Heart right ventricle (tissue), 16 donors: Measurements from ENCODE around the gene ZRANB2. TPM values are rescaled to one million over a fixed set of nuclear protein-coding genes. Genes with fewer than 3 reads are reported as not detected.

Experiments used
- ATAC-seq, 8 donors: fragments of 200-7000 bp; cut with Tn5 transposase; one replicate each; pipeline ENCODE4 v1.9.1; 2020; ENCODE audit warnings: mild to moderate bottlenecking in 8 of 8, moderate library complexity in 8 of 8, moderate number of reproducible peaks in 1 of 8
- DNase-seq, 2 donors: peaks; one replicate each; pipeline ENCODE4 v3.0.0-alpha.2; 2020
- H3K27ac ChIP-seq, 10 donors: fragments of 200-600 bp; sonication (generic) in 2 of 10; one replicate each; pipeline versions ENCODE4 v1.5.0 to v1.8.0; 2020 to 2022; ENCODE audit warnings: mild to moderate bottlenecking in 3 of 10
- H3K27me3 ChIP-seq, 7 donors: fragments of 200-600 bp; one replicate each; pipeline ENCODE4 v1.8.0; 2021 to 2022; ENCODE audit warnings: mild to moderate bottlenecking in 2 of 7
- H3K36me3 ChIP-seq, 9 donors: fragments of 200-600 bp; sonication (generic) in 1 of 9; one replicate each; pipeline versions ENCODE4 v1.5.0 to v1.8.0; 2020 to 2022; ENCODE audit warnings: mild to moderate bottlenecking in 2 of 9
- H3K4me1 ChIP-seq, 9 donors: fragments of 200-600 bp; sonication (generic) in 1 of 9; one replicate each; pipeline versions ENCODE4 v1.5.0 to v1.8.0; 2020 to 2022; ENCODE audit warnings: mild to moderate bottlenecking in 4 of 9
- H3K4me3 ChIP-seq, 10 donors: fragments of 200-600 bp; sonication (generic) in 2 of 10; one replicate each; pipeline versions ENCODE4 v1.5.0 to v1.8.0; 2020 to 2022; ENCODE audit warnings: mild to moderate bottlenecking in 7 of 10, moderate library complexity in 2 of 10
- H3K9me3 ChIP-seq, 11 donors: fragments of 200-600 bp in 10 of 11; sonication (generic) in 2 of 11; one replicate each; pipeline versions ENCODE4 v1.5.0 to v1.8.0; 2013 to 2022; ENCODE audit warnings: mild to moderate bottlenecking in 2 of 11, control low read depth in 1 of 11, moderate library complexity in 1 of 11
- WGBS, 2 donors: extraction: QIAGEN DNeasy Blood & Tissue Kit; methylation state at CpG; one replicate each; pipeline ENCODE4 v1.1.7; 2013; ENCODE audit warnings: inconsistent platforms in 1 of 2; 5-methylcytosine and 5-hydroxymethylcytosine counted together
- intact Hi-C, 10 donors: fragments of 100-400 bp; cut with DNase I; formaldehyde crosslinking; loops; one replicate each; pipeline versions ENCODE4 v1.11.1 to v1.14.2; 2022
- polyA plus RNA-seq, 2 donors: library from polyadenylated mRNA; stranded (reverse); fragments of 200-250 nt; gene quantifications; one replicate each; pipeline ENCODE4 v1.2.3, GENCODE V29; 2013
- total RNA-seq, 10 donors: library from RNA; stranded (reverse); fragmentation: NEBNext Ultra II Directional in 3 of 10; extraction: Animal tissue kit (Norgen Biotek cat#: 25700) in 3 of 10; gene quantifications; one replicate each; pipeline versions ENCODE4 v1.2.1 to v1.2.4, GENCODE V29; 2021 to 2023
- TF ChIP-seq, protein P1 (sequence below), 9 donors: fragments of 200-600 bp; sonication (generic) in 2 of 9; IDR thresholded peaks; one replicate each; pipeline versions ENCODE4 v1.5.0 to v1.8.0; 2021 to 2022; ENCODE audit warnings: antibody characterized with exemption in 9 of 9, mild to moderate bottlenecking in 5 of 9, moderate library complexity in 1 of 9
- donor health status: Arrhythmogenic right ventricular cardiomyopathy.
- donor health status: ischemic (EF 13 %, LVEDD 7.1; RV severe dilation, severe dysfunction).
- donor health status: healthy with polysubstance abuse.
- donor health status: DM: no; HTN: yes; CAD: no.
- donor health status: DM: no; HTN: no; CAD: no.
- donor health status: ischemic (EF 25% LVEDD 6.9; RV normal size, moderate dysfunction).
- donor health status: ischemic (EF 25% LVEDD 5.7; RV mildly dilated, moderate dysfunction).
- donor health status: healthy.
- donor health status: DM: yes; HTN: yes; CAD: no.
- donor health status: Ischemic cardiomyopathy.
- donor health status: ischemic (EF 35%, LVEDD 5.7; RV mildly dilated, moderate dysfunction).
- donor health status: nonischemic (EF 11% LVEDD 7.7; RV severe dilation, severe dysfunction).
- donor health status: DM: yes; HTN: yes; CAD: no.
- donor health status: PGD.
- donor health status: ischemic (EF 29% LVEDD 5.4; RV normal size, mild dysfunction).
- donor health status: nonischemic (EF 23%, LVEDD 6.1; RV moderate dilation, normal function).

The ZRANB2 gene
- total and polyA plus RNA-seq, 12 donors = 26.5 to 55.5 (median 48.4) TPM

DNA sequence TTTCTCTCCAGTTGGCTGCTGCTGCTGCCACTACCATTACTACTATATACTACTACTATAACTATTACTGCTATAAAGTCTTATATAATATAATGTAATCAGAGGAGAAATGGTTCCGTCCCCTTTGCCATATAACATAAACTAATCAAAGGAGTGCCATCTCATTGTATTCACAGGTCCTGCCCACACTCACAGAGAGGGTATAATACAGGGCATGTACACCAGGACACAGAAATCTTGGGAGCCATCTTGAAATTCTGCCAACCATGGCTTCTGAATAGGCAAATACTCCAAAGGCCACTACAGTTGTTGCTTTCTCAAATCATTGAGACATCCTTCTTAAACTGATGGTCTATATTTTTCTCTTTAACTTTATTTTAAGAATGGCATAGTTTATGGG is 6.9 kb upstream of the ZRANB2 start:
- Histone ChIP-seq H3K9me3 (no peaks in the 10 kb centered on the region), H3K4me3 (no peak overlapping the region), H3K27me3 (peaks cover 0 to 9% (median 0%) of the 10 kb centered on the region in 7 donors), H3K27ac (no peak overlapping the region), H3K4me1 (peaks cover 0 to 4% (median 0%) of the 10 kb centered on the region in 9 donors), H3K36me3 (no peaks in the 10 kb centered on the region)
- DNase-seq = no peak
- WGBS, 2 donors = 90 to 92% methylated on average over 1 of the region's 1 CpG
- intact Hi-C loops = loop anchor here in 1 of 10 donors (10.0 kb wide), 1 partner anchor 437 kb away; no protein-coding TSS in a partner anchor
- TF ChIP-seq, protein P1, sequence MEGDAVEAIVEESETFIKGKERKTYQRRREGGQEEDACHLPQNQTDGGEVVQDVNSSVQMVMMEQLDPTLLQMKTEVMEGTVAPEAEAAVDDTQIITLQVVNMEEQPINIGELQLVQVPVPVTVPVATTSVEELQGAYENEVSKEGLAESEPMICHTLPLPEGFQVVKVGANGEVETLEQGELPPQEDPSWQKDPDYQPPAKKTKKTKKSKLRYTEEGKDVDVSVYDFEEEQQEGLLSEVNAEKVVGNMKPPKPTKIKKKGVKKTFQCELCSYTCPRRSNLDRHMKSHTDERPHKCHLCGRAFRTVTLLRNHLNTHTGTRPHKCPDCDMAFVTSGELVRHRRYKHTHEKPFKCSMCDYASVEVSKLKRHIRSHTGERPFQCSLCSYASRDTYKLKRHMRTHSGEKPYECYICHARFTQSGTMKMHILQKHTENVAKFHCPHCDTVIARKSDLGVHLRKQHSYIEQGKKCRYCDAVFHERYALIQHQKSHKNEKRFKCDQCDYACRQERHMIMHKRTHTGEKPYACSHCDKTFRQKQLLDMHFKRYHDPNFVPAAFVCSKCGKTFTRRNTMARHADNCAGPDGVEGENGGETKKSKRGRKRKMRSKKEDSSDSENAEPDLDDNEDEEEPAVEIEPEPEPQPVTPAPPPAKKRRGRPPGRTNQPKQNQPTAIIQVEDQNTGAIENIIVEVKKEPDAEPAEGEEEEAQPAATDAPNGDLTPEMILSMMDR (IDR thresholded peaks at IDR 0.05) = no peak
- ATAC-seq = no peak

DNA sequence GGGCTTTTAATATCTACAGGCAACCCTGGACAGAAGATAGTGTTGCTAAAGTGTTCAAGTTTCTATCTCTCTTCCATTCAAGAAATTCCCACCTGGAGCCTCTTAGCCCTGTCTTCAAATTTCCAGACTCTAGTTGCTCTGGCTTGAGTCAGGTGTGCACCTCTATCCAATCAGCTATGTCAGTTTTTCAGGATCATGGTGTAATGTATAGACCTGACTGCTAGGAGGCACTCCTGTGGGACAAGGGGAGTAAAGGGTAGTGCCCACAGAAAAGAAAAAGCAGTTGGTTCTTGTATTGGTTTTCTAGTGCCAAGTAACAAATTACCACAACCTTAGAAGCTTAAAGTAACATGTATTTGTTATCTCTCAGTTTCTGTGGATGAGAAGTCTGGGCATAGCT is 6.2 kb upstream of the ZRANB2 start:
- Histone ChIP-seq H3K4me3 (no peak overlapping the region), H3K27me3 (peaks cover 0 to 9% (median 3%) of the 10 kb centered on the region in 7 donors), H3K36me3 (no peaks in the 10 kb centered on the region), H3K27ac (no peak overlapping the region), H3K9me3 (no peaks in the 10 kb centered on the region), H3K4me1 (peaks cover 0 to 4% (median 0%) of the 10 kb centered on the region in 9 donors)
- ATAC-seq (no peak), DNase-seq (no peak)
- intact Hi-C loops = loop anchor here in 1 of 10 donors (10.0 kb wide), 1 partner anchor 438 kb away; no protein-coding TSS in a partner anchor
- TF ChIP-seq, protein P1 (IDR thresholded peaks at IDR 0.05) = no peak

DNA sequence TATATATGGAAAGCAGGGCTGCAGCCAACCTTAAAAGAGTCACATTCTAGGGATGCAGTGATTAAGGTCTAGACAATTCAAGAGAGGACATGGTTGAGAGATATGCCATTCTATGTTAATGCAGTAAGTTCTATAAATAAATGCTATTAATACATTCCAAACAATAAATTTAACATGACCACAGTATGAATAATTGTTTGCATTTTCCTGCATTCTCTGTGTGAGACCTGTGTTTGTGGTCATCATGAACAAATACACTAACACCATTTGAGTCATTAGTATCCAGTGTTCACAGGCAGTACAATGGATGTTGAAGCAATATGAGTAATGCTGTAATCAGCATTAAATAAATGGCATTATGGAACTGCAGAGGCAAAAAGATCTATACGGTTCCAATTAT is 5.5 kb upstream of the ZRANB2 start:
- H3K27me3 ChIP-seq = peaks cover 0 to 9% (median 3%) of the 10 kb centered on the region in 7 donors
- peaks cover 0 to 5% (median 0%) of the 10 kb centered on the region in 9 donors for H3K4me1 ChIP-seq
- H3K9me3 ChIP-seq = no peaks in the 10 kb centered on the region
- H3K27ac ChIP-seq = no peak overlapping the region
- no peak for DNase-seq
- no peak overlapping the region for H3K4me3 ChIP-seq
- WGBS, 2 donors = 83 to 93% methylated on average over 1 of the region's 1 CpG
- intact Hi-C loops = loop anchor here in 1 of 10 donors (10.0 kb wide), 1 partner anchor 438 kb away; no protein-coding TSS in a partner anchor
- H3K36me3 ChIP-seq = no peaks in the 10 kb centered on the region
- no peak for ATAC-seq
- TF ChIP-seq, protein P1 (IDR thresholded peaks at IDR 0.05) = no peak

DNA sequence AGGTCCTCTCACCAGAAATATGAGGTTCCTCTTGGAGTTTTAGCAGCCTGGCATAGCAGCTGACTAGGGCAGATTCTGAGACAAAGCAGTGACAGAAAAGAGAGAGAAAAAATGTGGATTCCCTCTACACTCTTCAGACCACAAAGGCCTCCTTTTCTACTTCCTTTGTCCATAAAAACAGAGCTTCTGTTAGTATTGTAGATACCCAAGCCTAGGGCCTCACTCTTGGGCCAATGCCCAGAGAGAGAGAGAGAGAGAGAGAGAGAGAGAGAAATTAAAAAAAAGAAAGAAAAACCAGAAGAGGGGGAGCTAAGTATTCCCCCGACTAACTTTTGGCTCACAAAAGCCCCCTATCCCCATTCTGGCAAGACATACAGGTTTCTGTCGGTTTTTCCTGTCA is 2.4 kb upstream of the ZRANB2 start:
- Histone ChIP-seq H3K9me3 (no peaks in the 10 kb centered on the region), H3K36me3 (peaks cover 0 to 7% (median 2%) of the 10 kb centered on the region in 9 donors), H3K27ac (no peak overlapping the region), H3K27me3 (peaks cover 0 to 9% (median 3%) of the 10 kb centered on the region in 7 donors), H3K4me1 (peaks cover 6 to 24% (median 19%) of the 10 kb centered on the region in 9 donors), H3K4me3 (no peak overlapping the region)
- WGBS, 2 donors = 58 to 63% methylated on average over 2 of the region's 2 CpGs
- ATAC-seq (no peak), DNase-seq (no peak)
- intact Hi-C loops = loop anchor here in 1 of 10 donors (10.0 kb wide), 1 partner anchor 442 kb away; no protein-coding TSS in a partner anchor
- TF ChIP-seq, protein P1 (IDR thresholded peaks at IDR 0.05) = no peak
